HuH-7 (cell line): ENCODE data around the gene PRSS21.

Experiments
- DNase-seq: peaks from one replicate; pipeline ENCODE4 v3.0.0; 2011; ENCODE audit warnings: low spot score

PRSS21 gene, protein sequence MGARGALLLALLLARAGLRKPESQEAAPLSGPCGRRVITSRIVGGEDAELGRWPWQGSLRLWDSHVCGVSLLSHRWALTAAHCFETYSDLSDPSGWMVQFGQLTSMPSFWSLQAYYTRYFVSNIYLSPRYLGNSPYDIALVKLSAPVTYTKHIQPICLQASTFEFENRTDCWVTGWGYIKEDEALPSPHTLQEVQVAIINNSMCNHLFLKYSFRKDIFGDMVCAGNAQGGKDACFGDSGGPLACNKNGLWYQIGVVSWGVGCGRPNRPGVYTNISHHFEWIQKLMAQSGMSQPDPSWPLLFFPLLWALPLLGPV

DNA sequence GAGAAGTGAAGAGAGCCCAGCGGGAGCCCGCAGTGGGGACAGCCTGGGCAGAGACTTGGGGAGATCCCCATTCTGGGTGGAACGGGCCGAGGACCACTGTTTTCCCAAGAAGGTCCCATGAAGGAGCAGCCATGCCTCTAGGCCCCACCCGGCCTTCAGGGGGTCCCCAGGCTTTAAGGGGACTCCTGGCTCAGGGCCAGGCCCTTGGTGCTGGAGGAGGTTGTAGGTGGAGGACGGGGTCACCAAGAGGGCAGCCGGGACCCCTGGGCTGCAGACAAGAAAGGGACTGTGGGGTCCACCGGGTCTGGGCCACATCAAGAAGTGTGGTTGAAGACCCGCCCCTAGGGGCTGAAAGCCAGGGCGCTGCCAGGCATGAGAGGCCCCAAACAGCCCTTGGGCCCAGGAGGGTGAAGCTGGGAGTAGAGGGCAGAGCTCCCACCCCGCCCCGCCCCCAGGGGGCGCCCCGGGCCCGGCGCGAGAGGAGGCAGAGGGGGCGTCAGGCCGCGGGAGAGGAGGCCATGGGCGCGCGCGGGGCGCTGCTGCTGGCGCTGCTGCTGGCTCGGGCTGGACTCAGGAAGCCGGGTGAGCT is at the start of gene PRSS21:
TSS of gene PRSS21 (plus strand) at position 487 of the 589 bp plus-strand sequence. CDS start at position 519, 32 bp downstream.
- DNase-seq: no peak

DNA sequence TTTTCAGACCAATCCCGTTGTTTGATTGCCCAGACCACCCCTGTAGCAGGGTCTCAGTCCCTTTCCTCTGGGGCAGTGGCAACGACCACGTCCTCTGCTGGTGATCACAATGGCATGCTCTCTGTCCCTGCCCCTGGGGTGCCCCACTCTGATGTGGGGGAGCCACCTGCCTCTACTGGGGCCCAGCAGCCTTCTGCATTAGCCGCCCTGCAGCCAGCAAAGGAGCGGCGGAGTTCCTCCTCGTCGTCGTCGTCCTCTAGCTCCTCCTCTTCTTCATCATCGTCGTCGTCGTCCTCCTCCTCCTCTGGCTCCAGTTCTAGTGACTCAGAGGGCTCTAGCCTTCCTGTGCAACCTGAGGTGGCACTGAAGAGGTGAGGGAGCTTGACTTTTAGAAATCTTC is 49.1 kb upstream of the PRSS21 start:
- no peak for DNase-seq

DNA sequence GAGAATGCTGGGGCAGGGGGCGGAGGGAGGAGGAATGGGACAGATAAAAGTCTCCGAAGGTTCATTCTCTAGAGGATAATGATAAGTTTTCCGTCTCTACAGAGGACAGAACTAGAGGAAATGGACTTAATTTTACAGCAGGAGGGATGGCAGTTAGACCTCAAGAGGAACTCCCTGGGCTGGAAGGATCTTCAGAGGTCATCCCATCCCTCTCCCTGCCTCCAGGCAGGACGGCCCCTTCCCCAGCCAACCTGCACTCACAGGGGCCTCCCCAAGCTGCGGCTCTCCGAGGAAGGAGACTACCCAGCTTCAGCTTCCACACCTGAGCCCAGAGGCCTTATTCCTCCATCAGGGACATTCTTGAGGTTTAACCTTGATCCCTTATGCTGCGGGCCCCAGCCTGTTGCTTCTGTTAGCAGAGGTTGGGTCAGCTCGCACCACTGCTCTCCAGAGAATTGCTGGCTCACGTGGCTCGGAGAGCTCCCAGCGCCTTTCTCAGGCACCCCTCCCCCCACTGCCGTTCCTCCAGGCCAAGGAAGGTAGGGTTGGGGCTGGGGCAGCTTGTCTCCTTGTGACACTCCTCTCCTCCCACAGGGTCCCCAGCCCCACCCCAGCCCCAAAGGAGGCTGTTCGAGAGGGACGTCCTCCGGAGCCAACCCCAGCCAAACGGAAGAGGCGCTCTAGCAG is 48.5 kb upstream of the PRSS21 start:
- no peak for DNase-seq

DNA sequence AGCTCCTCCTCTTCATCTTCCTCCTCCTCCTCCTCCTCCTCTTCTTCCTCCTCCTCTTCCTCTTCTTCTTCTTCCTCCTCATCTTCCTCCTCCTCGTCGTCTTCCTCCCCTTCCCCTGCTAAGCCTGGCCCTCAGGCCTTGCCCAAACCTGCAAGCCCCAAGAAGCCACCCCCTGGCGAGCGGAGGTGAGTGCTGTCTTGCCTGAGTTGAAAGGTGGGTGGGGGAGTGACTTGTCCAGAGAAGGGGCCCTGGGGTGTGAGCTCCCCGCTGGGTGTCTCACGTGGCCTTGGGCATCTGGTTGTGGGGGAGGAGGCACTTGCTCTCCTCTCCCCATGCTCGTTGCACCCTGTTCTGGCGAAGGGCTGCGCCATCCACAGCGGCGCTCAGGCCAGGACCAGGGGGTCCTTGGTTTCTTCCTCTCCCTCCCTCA is 47.9 kb upstream of the PRSS21 start:
- DNase-seq: no peak

DNA sequence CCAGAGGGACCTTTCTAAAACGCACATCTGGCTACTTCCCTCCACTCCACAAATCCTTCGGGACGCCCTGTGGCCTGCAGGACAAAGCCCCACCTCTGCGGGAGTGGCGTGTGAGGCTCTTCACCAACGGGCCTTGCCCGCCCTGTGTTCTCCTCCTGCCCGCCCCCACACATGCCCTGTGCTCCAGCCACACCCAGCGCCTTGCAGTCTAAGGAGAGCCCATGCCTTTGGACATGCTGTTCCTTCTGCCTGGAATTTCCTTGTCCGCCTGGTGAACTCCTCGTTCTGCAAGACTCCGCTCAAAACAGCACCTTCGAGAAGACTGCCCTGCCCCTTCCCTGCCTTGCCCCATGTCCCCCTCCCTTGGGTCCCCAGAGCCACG is 47.4 kb upstream of the PRSS21 start:
- DNase-seq: no peak

DNA sequence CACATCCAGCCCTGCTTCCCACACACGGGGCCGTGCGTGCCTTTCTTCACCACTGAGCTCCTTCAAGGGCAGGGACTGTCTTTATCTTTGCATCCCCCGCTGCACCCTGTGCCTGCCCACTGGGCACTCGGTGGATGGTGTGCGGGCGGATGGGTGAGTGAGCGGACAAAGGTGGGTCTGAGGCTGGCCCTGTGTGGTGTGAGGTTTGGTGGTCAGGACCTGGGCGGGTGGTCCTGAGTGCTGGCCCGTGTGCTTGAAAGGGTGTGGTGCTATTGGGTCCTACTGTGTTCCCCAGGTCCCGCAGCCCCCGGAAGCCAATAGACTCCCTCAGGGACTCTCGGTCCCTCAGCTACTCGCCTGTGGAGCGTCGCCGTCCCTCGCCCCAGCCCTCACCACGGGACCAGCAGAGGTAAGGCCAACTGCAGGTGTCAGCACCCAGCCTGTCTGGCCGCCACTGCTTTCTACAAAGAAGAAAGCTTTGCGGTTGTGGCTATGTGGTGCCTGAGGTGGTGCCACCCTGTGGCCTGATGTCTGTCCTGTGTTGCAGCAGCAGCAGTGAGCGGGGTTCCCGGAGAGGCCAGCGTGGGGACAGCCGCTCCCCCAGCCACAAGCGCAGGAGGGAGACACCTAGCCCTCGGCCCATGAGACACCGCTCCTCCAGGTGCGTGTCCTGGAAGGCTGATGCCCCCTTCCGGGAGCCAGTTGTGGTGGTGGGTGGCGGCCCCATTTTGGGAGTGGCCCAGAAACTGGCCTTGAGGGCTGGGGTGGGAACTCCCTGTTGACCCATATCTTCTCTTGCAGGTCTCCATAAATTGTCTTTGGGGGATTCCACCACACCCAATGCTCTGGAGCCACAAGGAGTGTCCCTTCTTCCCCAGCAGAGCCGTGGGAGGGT is 46.7 kb upstream of the PRSS21 start:
- no peak for DNase-seq

DNA sequence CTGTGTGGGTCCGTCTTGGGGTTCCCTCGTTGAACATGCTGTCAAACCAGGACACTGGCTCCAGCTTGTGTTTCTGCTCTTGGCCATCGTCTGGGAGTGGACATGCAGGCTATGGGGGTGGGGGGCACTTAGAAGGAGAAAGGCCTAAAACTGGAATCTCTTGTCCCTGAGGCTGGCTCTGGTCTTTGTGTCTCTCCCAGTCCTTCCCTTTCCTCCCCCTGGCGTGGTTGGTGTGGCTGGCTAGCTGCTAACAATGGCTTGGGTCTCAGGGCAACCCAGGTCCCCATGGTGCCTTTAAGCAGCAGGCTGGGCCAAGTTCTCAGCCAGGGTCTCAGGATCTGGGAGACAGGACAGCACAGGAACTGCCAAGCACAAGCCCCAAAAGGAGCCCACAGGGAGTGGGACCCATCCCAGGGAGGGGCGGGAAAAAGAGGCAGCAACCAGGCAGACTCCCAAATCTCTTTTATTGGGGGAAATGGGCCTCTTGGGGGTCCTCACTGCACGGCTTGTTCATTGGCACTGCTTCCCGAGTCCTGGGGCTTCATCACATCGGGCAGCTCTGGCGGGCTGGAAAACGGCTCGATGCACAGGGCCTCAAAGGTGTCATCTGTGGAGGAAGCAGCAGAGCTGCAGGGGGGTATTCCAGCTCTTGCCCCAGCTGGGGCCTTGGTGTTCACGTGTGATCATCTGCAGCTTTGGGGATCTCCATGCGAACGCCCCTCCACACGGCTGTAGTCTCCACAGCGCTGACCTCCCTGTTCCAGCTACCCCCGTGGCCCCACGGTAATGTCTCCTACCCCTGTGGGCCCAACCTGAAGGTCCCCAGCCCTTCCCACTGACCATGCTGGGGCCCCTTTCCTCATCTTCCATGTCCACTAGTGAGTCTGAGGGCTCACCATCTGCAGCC is 45.3 kb upstream of the PRSS21 start:
- DNase-seq: no peak

DNA sequence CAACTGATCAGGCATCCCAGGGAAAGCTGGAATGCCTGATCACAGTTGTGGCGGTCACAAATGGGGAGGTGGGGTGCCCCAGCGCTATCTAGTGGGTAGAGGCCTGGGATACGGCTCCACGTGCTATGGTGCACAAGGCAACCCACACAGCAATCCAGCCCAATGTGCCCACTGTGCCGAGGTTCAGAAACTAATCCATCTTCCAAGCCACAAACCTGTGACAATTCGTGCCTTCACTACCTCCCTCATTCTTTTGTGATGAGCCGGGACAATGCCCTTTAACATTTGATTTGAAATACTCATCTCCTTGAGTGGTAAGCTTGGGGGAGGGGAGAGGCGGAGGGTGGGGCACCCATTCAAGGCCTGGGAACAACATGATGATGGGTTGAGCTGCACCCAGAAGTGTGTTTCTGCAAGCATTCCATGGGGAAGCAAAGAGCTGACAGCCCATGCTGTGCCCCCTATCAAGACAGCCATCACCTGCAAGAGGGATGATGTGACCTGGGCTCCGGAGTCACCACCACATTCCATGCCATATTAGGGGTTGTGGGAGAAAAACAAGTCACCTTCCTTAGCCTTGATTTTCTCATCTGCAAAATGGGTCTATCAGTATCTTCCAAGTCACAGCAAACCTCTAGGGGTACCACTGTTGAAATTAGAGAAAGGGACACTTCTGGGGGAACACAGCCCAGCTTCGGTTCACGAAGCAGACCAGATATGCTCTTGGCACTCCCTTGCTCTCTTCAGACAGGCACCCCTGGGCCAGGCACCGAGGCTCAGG is 43.7 kb upstream of the PRSS21 start:
- DNase-seq: no peak

DNA sequence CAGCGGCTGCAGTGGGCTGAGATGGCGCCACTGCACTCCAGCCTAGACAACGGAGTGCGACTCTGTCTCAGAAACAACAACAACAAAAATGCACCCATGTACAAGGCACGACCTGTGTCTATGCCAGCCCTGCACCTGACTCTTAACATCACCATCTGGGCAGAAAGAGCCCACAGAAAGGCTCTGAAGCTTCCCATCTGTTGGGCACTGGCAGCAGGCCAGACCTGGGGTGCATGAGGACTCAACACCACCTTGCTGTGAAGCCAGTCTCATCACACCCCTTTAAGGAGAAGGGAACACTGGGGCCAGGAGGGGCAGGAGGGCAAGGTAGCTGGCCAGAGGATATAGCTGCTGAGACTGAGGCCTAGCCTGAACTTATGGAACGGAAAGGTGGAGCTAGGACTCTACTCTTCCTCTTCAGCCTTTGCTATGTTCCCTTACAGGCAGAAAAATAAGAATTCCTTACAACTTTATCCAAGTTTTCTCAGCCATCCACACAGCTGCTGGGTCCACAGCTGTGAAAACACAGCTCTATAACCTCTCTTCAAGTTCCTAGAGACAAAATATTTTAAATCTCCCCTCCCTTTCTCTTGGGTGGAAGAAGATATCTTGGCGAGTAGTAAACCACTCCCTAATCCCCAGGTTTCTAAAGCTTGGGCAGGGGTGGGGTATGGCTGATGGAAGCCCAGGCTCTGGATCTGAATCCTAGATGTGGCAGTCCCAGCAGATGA is 42.7 kb upstream of the PRSS21 start:
- DNase-seq: no peak

DNA sequence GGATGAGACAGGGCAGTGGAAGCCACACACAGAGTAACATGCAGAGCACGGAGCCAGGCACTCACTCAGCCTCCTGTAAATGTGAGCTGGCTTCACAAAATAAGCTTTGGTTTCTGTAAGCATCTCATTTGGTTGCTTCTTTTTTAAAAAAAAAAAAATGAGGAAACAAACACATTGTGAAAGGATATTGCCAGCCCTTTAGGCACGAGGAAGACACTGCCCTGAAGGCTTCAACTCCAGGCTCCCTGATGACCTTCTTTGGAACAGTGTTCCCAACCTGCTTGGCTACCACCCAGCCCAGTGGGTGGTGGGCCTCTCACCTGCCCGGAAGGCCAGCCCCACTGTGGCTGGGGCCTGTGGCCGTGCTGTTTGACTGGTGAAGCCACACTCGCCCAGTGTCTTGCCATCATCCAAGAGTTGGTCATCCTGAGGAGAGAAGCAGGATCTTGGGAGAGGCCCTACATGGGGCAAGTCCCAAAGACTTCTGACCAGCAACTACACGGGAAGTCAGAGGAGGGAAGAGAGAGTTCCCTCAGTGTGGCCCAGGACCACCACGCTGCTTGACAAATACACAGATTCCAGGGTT is 41.8 kb upstream of the PRSS21 start:
- no peak for DNase-seq

DNA sequence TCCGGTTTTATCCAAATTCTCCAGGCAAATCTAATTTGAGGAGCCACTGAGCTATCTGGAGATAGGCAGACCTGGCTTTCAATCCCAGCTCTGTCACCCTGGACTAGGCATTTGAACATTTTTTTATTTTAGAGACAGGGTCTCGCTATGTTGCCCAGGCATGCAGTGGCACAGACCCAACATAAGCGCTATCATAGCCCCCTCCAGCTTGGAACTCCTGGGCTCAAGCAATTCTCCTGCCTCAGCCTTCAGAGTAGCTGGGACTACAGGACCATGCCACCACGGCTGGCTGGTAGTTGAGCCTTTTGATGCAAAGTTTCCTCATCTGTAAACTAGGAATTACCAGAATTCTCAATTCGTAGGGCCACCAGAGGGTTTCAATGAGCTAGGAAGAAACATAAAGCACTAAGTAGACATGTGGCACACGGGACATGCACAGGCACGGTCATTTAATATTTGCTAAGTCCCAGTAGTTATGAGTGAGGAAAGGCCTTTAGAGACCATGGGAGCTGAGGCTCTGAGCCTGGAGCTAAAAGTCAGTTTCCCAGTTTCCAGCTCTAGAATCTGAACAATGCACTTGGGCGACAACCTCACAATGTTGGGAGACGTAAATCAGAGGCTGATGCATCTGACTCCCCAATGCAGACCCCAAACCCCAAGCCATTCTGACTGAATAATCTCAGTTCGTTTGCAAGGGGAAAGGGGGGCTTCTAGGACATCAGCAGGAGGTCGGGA is 41.1 kb upstream of the PRSS21 start:
- DNase-seq: no peak

DNA sequence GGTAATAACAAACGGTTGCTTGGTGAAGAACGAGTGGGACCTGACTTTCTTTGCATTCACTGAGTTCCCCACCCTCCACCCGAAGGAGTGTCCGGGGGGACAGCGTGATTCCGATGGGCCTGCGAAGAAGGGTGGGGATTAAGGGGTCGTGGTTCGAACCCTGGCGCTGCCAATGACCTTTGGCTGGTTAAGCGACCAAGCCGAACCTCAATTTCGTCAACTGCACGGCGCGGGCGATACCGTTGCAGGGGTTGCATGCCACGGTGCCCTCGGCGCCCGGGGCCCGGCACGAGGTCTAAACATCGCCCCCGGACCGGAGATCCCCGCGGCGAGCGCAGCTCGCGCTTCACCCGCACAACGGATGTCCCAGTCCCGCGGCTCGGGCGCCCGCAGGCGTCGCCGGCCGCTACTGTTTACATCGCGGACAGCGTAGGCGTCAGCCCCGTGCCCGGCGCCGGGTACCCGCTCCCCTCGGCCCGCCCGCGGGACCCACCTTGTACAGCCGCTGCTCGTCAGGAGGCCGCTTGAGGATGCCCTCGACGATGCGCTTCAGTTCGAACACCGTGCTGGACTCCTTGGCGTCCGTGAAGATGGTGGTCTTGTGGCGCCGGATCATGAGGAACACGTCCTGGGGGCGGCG is 40.4 kb upstream of the PRSS21 start:
- no peak for DNase-seq

DNA sequence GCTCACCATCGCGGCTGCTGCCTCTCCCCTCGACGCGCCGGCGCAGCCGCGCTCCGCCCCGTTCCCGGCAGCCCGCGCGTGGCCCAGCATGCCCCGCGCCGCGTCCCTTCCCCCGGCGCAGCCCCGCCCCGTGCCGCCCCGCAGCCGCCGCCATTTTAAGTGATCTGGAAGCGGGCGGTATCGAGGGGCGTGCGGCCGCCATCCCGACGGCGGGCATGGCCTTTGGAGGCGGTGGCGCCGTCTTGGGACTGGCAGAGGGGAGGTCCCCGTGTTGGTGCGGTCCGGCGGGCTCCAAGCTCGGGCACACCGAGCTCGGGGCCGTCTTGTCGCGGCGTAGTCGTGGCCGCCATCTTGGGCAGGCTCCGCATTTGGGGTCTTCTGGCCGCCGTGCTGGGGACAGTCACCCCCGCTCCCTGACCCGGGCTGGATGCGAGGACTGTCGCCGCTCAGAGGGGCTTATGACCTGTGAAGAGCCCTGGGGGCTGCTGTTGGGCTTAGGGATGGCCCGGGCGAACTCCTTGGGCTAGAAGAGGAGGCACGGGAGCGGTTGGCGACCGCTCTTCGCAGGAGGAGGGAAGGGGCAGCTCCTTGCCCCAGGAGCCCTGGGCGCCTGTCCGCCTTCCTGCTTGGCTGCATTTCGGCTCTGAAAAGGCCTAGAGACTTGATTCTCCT is 39.7 kb upstream of the PRSS21 start, which contains the start of gene ELOB:
TSS of gene ELOB (minus strand) at position 50 of the 672 bp plus-strand sequence. CDS start at position 9, 41 bp downstream.
- DNase-seq: peak; percentile 92

DNA sequence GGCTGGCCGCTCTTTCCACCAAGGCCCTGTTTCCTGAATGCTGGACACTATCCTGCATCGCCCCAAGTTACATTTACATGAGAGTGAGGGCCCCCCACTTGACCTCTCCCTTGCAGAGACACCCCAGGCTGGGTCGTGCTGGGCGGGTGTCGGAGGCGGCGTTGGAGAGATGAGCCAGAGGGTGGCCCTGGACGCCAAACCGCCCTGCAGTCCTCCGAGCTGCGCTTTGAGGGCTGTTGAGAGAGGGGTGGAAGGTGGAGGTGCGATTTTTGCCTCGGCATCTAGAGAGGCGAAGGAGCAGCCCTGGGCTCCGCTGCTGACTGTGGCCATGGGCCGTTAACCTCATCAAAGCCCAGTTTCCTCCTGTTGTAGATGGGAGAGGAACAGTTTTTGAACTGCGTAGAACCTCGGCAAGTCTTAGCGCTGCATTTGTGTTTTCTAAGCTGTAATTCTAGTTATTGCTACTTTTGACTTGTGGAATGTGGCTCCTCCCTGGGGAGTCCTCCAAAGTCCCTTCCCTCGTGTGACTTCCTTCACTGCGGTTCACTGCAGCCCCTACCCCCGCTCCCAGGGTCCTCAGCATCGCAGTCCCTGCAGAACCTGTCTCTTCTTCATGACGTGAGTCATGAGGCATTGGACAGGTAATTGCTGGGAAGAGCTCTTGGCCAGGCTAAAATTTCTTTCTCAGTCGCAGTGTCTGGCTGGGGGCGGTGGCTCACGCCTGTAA is 39.0 kb upstream of the PRSS21 start:
- no peak for DNase-seq

DNA sequence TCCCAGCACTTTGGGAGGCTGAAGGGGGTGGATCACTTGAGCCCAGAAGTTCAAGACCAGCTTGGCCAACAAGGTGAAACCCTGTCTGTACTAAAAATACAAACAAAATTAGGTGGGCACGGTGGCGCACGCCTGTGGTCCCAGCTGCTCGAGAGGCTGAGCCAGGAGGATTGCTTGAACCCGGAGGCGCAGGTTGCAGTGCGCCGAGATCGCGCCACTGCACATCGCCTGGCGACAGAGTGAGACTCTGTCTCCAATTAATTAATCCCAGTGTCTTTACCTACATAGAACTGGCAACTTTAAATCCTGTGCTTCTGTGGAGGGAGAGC is 38.4 kb upstream of the PRSS21 start:
- DNase-seq: no peak

DNA sequence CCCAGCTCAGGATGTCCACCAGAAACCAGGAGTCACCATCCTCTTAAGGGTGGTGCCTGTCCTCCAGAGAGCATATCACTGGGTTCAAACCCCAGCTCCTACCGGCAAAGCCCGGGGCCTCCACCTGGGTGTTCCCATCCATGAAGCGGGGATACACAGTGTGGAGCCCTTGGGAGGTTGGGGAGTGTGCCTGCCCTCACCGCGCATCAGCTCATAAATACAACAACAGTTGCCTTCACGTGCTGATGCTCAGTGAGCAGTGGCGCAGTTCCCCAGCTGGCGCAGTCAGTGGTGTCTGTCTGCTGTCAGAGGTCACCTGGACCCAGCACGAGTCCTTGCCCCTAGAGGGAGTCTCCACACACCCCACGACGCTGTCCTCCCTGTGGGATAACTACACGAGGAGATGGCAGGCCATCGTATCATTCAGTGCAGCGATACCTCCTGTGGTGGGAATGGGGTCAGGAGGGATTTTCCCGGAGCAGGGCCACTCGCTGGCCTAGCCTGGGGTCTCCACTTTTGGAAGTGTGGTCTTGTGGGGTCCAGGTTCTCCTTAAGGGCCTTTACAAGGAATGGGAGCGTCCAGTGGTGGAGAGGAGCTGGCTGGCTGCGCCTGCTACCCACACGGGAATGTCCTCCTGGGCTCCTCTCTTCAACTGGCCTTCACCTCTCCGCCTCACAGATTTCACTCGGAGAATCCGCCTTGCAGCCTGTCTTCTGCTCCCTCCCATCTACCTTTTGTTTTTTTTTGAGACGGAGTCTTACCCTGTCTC is 37.7 kb upstream of the PRSS21 start:
- no peak for DNase-seq
